Natural killer cell (primary cell): ENCODE results near the gene BRPF1. TPM values are rescaled to one million over a fixed set of nuclear protein-coding genes. Genes with fewer than 3 reads are reported as not detected.

Source experiments
- ATAC-seq, 3 donors: fragments of 150-1000 bp in 2 of 3; fragments of 200-7000 bp in 1 of 3; cut with Tn5 transposase; 1 replicate in 1 of 3; 2 replicates in 2 of 3; pipeline ENCODE4 v1.10.0; 2021; ENCODE audit warnings: mild to moderate bottlenecking in 2 of 3, moderate library complexity in 2 of 3
- DNase-seq, 2 donors: peaks; one replicate each; pipeline versions ENCODE4 v3.0.0 to v3.0.0-alpha.2; 2013 to 2021; ENCODE audit warnings: mixed read lengths in 1 of 2
- H3K27ac ChIP-seq: one replicate; pipeline ENCODE4 v1.5.1; 2013; ENCODE audit warnings: mild to moderate bottlenecking, low read length
- H3K27me3 ChIP-seq: one replicate; pipeline ENCODE4 v1.6.1; 2013; ENCODE audit warnings: low read length; ENCODE audit not compliant: control insufficient read depth, insufficient read depth
- H3K36me3 ChIP-seq: one replicate; pipeline ENCODE4 v1.6.1; 2013; ENCODE audit warnings: low read length; ENCODE audit not compliant: control insufficient read depth, insufficient read depth
- H3K4me1 ChIP-seq: one replicate; pipeline ENCODE4 v1.6.1; 2013; ENCODE audit warnings: low read length; ENCODE audit not compliant: control insufficient read depth, insufficient read depth
- H3K4me3 ChIP-seq: one replicate; pipeline ENCODE4 v1.5.1; 2013; ENCODE audit warnings: low read length
- H3K9me3 ChIP-seq: one replicate; pipeline ENCODE4 v1.6.1; 2013; ENCODE audit warnings: low read length; ENCODE audit not compliant: control insufficient read depth, insufficient read depth
- H3K27ac Mint-ChIP-seq, 2 donors: one replicate each; pipeline ENCODE4 v1.8.0; 2022; ENCODE audit warnings: mild to moderate bottlenecking in 2 of 2, mixed read lengths in 2 of 2, moderate library complexity in 1 of 2
- H3K27me3 Mint-ChIP-seq, 2 donors: one replicate each; pipeline ENCODE4 v1.8.0; 2022; ENCODE audit warnings: low read depth in 2 of 2, mixed read lengths in 2 of 2
- H3K36me3 Mint-ChIP-seq: one replicate; pipeline ENCODE4 v1.8.0; 2022; ENCODE audit warnings: mixed read lengths
- H3K4me1 Mint-ChIP-seq, 2 donors: one replicate each; pipeline ENCODE4 v1.8.0; 2022; ENCODE audit warnings: mixed read lengths in 2 of 2
- H3K4me3 Mint-ChIP-seq: one replicate; pipeline ENCODE4 v1.8.0; 2022; ENCODE audit warnings: mild to moderate bottlenecking, moderate library complexity, mixed read lengths
- H3K9me3 Mint-ChIP-seq, 2 donors: one replicate each; pipeline ENCODE4 v1.8.0; 2022; ENCODE audit warnings: mixed read lengths in 2 of 2
- WGBS: methylation state at CpG from one replicate; pipeline ENCODE4 v1.1.7; 2013; ENCODE audit warnings: missing lambda C conversion rate; ENCODE audit not compliant: insufficient coverage; 5-methylcytosine and 5-hydroxymethylcytosine counted together
- intact Hi-C: fragments of 100-400 bp; cut with micrococcal nuclease; formaldehyde crosslinking; loops from one replicate; pipeline ENCODE4 v1.14.2; 2022
- total RNA-seq, 4 donors: library from RNA; stranded (reverse); fragments of 120-200 nt in 1 of 4; gene quantifications; one replicate each; pipeline versions ENCODE4 v1.2.3 to v1.2.4, GENCODE V29; 2013 to 2022
- TF ChIP-seq, protein P1 (sequence below): fragments of 200-600 bp; IDR thresholded peaks from one replicate; pipeline ENCODE4 v1.8.0; 2022; ENCODE audit warnings: antibody characterized with exemption

Gene BRPF1
- total RNA-seq, 3 donors from 2014 or later (not counting 1 experiment from before 2014, with no cell fraction given): 45.1 to 72.1 (median 66.5) TPM

DNA sequence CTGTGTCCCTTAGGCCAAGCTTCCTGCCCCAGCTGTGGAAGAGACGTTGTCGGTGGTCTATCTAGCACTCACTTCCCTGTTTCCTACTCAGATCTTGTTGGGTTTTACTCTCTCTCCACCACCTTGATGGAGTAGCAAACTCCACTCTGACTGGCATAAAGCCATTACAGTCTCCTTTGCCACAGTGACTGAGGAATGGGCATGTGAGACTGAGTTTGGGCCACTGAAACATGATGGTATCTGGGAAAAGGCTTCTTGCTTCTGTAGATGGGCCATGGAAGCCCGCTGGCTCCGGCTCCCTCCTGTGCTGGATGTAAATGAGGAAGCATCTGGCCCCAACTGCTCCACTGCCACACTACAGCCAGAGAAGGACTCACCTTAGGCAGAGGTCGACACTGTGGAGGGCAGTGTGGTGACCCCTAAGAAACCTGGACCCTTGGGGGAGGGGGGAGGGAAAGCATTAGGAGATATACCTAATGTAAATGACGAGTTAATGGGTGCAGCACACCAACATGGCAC is 47.6 kb downstream of the BRPF1 start:
- 22% methylated on average over 2 of the region's 6 CpGs for WGBS
- peaks cover 50 to 57% of the 10 kb centered on the region in 2 donors for H3K4me1 Mint-ChIP-seq
- H3K27me3 Mint-ChIP-seq: no peaks in the 10 kb centered on the region
- no peak for DNase-seq
- H3K27ac Mint-ChIP-seq: peak overlapping the region; percentile 94 to 99
- H3K36me3 ChIP-seq: peaks cover 17% of the 10 kb centered on the region
- peak overlapping the region; percentile 92 for H3K27ac ChIP-seq
- H3K36me3 Mint-ChIP-seq: no peaks in the 10 kb centered on the region
- TF ChIP-seq, protein P1, sequence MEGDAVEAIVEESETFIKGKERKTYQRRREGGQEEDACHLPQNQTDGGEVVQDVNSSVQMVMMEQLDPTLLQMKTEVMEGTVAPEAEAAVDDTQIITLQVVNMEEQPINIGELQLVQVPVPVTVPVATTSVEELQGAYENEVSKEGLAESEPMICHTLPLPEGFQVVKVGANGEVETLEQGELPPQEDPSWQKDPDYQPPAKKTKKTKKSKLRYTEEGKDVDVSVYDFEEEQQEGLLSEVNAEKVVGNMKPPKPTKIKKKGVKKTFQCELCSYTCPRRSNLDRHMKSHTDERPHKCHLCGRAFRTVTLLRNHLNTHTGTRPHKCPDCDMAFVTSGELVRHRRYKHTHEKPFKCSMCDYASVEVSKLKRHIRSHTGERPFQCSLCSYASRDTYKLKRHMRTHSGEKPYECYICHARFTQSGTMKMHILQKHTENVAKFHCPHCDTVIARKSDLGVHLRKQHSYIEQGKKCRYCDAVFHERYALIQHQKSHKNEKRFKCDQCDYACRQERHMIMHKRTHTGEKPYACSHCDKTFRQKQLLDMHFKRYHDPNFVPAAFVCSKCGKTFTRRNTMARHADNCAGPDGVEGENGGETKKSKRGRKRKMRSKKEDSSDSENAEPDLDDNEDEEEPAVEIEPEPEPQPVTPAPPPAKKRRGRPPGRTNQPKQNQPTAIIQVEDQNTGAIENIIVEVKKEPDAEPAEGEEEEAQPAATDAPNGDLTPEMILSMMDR: no peak
- H3K27me3 ChIP-seq: no peaks in the 10 kb centered on the region
- no peak for ATAC-seq
- H3K4me3 ChIP-seq: no peak overlapping the region
- H3K4me1 ChIP-seq: peaks cover 49% of the 10 kb centered on the region
- no peaks in the 10 kb centered on the region for H3K9me3 ChIP-seq
- peak overlapping the region; percentile 80 for H3K4me3 Mint-ChIP-seq
- H3K9me3 Mint-ChIP-seq: no peaks in the 10 kb centered on the region
- intact Hi-C loops: no loop called here

DNA sequence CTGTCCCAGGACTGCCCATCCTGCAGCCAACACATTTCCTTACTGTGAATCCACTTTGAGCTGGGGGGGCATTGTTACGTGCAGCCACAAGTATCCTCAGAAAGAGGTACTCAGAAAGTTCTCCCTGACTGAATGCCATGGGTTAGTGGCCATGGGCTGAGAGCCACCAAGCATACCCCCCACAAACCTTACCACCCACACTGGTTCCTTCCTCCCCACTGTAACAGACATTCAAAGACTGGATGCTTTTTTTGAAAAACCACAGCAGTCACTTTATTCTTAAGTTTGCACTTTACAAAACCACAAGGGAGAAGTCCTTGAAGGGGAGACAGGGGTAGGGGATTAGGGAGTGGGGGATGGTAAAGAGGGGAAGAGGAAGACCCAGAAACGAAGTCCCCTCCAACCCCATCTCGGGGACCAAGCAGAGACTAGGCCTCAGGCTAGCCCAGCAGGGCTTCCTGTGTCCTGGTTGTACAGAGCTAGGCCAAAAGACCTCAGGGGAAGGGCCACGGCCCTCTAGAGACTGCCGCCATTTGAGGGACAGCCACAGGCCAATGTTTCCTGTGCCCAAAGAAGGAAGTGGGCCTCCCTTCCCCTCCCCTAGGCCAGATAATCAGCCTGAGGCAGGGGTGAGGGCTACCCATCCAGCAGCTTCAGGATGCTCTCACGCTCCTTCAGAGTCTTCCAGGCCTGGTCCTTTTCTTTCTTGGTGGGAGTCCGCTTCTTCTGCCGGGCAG is 48.4 kb downstream of the BRPF1 start:
- Histone ChIP-seq H3K4me3 (no peak overlapping the region), H3K36me3 (peaks cover 21% of the 10 kb centered on the region), H3K27me3 (no peaks in the 10 kb centered on the region), H3K9me3 (no peaks in the 10 kb centered on the region), H3K27ac (peak overlapping the region; percentile 92), H3K4me1 (peaks cover 49% of the 10 kb centered on the region)
- no peaks in the 10 kb centered on the region for H3K36me3 Mint-ChIP-seq
- H3K4me3 Mint-ChIP-seq: peak overlapping the region; percentile 80
- H3K9me3 Mint-ChIP-seq: no peaks in the 10 kb centered on the region
- H3K27ac Mint-ChIP-seq: peak overlapping the region; percentile 94 to 99
- 15% methylated on average over 8 of the region's 8 CpGs for WGBS
- DNase-seq: peak; percentile 49 to 52
- TF ChIP-seq, protein P1: no peak
- peak; percentile 79 to 89 (median 83) for ATAC-seq
- no peaks in the 10 kb centered on the region for H3K27me3 Mint-ChIP-seq
- H3K4me1 Mint-ChIP-seq: peaks cover 50 to 57% of the 10 kb centered on the region in 2 donors
- intact Hi-C loops: no loop called here

DNA sequence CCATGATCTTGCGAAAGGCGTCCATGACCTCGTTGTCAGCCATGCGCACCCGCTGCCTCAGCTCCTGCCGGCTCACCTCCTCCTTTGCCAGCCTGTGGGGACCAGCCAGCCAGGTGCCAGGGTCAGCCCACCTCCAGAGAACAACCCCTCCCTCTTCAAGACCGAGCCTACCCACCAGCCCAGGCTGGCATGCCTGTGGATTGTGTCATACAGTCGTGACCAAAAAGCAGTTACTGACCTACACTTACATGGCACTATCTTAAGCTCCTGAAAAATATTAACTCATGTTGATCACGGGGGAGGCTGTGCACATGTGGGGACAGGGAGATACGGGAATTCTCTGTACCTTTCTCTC is 48.9 kb downstream of the BRPF1 start:
- WGBS: 36% methylated on average over 10 of the region's 10 CpGs
- Mint-ChIP-seq H3K27ac (peak overlapping the region; percentile 94 to 99), H3K27me3 (no peaks in the 10 kb centered on the region), H3K9me3 (no peaks in the 10 kb centered on the region), H3K4me3 (peak overlapping the region; percentile 80), H3K4me1 (peaks cover 52 to 57% of the 10 kb centered on the region in 2 donors), H3K36me3 (peaks cover 4% of the 10 kb centered on the region)
- DNase-seq (no peak), ATAC-seq (peak in 1 of 3 donors; percentile 17)
- TF ChIP-seq, protein P1: no peak
- no peaks in the 10 kb centered on the region for H3K27me3 ChIP-seq
- H3K4me3 ChIP-seq: no peak overlapping the region
- peak overlapping the region; percentile 92 for H3K27ac ChIP-seq
- H3K36me3 ChIP-seq: peaks cover 27% of the 10 kb centered on the region
- no peaks in the 10 kb centered on the region for H3K9me3 ChIP-seq
- peaks cover 49% of the 10 kb centered on the region for H3K4me1 ChIP-seq
- intact Hi-C loops: no loop called here
